GM21737 (cell line): Measurements from ENCODE around the gene FBF1.
A peak's percentile ranks its signal among the peaks of the same experiment; 100 is the strongest.
"Not testable (repeated sequence)": the region's sequence is repeated elsewhere in the genome, so short reads cannot be mapped to it uniquely, and the experiment has no call there.

Source experiments
- ATAC-seq: cut with Tn5 transposase; IDR thresholded peaks from one replicate; pipeline ENCODE4 v1.9.1; 2021; ENCODE audit warnings: mild to moderate bottlenecking, moderate library complexity; ENCODE audit not compliant: unreplicated experiment

FBF1 gene

GRCh38 chr17:75876938-75877751, 63.7 kb downstream of the FBF1 start:
- no peak for ATAC-seq

GRCh38 chr17:75876190-75876937, 64.5 kb downstream of the FBF1 start:
- no peak for ATAC-seq

- no peak for ATAC-seq
These were observed 65.0 kb downstream of the FBF1 start for GRCh38 chr17:75875940-75876189.

GRCh38 chr17:75875182-75875939, 65.5 kb downstream of the FBF1 start:
- no peak for ATAC-seq

- no peak for ATAC-seq
These were observed 66.3 kb downstream of the FBF1 start for GRCh38 chr17:75874323-75875181.

- ATAC-seq: no peak
These were observed 67.1 kb downstream of the FBF1 start for GRCh38 chr17:75873587-75874322.

GRCh38 chr17:75872434-75873351, 68.1 kb downstream of the FBF1 start:
- no peak for ATAC-seq

- not testable (repeated sequence) for ATAC-seq
These were observed 70.6 kb downstream of the FBF1 start for GRCh38 chr17:75870228-75870627.

GRCh38 chr17:75869282-75870141, 71.3 kb downstream of the FBF1 start:
- ATAC-seq: no peak

- not testable (repeated sequence) for ATAC-seq
These were observed 72.0 kb downstream of the FBF1 start for GRCh38 chr17:75868730-75869281.

- ATAC-seq: not testable (repeated sequence)
These were observed 75.2 kb downstream of the FBF1 start for GRCh38 chr17:75865404-75866188.

GRCh38 chr17:75864887-75865286, 76.0 kb downstream of the FBF1 start:
- ATAC-seq: peak; percentile 13

GRCh38 chr17:75864448-75864871, 76.4 kb downstream of the FBF1 start:
- ATAC-seq: peak; percentile 84

- no peak for ATAC-seq
These were observed 78.9 kb downstream of the FBF1 start for GRCh38 chr17:75861927-75862317.
